OCI-LY1 (cell line): ENCODE measurements around the gene POLR2J3.
"Not testable (repeated sequence)": the region's sequence is repeated elsewhere in the genome, so short reads cannot be mapped to it uniquely, and the experiment has no call there.

Source experiments
- EZH2 ChIP-seq: fragments of 200-600 bp; sonication (generic), shearing (Covaris generic); IDR thresholded peaks from 2 replicates; pipeline ENCODE4 v1.8.0; 2017; ENCODE audit warnings: borderline replicate concordance, mixed run types, mild to moderate bottlenecking, antibody characterized with exemption, low read length, moderate library complexity, mixed read lengths
- TF ChIP-seq, protein P1 (sequence below): fragments of 200-600 bp; sonication (generic), shearing (Covaris generic); IDR thresholded peaks from 2 replicates; pipeline ENCODE4 v1.5.1; 2017; ENCODE audit warnings: mild to moderate bottlenecking, antibody characterized with exemption, low read length, moderate library complexity, mixed read lengths

DNA sequence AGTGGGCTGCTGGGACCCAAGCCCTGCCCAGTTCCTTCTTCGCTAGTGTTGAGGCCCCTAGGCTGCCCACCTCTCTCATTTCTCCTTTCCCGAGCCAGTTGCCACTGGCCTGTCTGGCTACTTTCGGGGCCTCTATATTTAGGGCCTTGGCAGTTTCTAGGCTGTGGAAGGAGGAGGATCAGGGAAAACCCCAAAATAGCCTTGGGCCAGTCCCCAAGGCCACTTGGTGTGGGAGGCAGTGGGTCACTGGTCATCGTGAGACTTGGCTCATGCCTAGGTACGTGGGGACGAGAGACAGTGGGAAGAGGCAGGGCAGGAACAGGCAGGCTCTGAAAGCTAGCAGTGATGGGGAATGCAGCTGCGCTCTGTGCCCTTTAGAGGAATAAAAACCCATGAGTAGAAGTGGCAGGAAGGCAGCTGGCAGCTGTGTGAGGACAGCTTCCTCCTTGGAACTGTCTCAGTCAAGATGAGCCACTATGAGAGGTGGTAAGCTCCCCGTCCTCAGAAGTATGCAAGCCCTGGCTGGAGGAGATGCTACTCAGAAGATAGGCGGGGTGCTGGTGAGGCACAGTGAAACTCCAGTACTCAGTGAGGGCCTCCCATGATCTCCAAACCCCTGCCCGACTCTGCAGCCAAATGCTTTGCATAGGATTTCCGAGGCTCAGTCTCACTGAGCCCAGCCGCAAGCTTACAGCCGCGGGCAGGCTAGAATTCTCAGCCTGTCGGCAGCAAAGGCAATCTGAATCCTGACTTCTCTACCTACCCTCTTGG lies 41.4 kb upstream of the POLR2J3 start:
- TF ChIP-seq, protein P1, sequence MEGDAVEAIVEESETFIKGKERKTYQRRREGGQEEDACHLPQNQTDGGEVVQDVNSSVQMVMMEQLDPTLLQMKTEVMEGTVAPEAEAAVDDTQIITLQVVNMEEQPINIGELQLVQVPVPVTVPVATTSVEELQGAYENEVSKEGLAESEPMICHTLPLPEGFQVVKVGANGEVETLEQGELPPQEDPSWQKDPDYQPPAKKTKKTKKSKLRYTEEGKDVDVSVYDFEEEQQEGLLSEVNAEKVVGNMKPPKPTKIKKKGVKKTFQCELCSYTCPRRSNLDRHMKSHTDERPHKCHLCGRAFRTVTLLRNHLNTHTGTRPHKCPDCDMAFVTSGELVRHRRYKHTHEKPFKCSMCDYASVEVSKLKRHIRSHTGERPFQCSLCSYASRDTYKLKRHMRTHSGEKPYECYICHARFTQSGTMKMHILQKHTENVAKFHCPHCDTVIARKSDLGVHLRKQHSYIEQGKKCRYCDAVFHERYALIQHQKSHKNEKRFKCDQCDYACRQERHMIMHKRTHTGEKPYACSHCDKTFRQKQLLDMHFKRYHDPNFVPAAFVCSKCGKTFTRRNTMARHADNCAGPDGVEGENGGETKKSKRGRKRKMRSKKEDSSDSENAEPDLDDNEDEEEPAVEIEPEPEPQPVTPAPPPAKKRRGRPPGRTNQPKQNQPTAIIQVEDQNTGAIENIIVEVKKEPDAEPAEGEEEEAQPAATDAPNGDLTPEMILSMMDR, result not testable (repeated sequence)
- not testable (repeated sequence) for TF ChIP-seq EZH2
